ENCODE results near the gene OGT.

Gene OGT

DNA sequence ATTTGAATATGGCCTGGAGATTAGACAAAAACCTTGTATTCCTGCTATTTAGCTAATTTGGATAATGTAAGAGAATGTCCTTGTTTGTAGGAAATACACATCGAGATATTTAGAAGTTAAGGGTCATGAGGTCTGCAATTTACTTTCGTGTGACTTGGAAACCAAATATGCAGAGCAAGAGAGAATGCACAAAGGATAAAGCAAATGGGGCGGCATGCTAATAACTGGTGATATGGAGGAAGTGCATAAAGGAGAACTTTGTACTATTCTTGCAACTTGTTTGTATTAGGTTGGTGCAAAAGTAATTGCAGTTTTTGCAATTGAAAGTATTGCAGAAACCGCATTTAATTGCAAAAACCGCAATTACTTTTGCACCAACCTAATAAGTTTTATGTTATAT is 92.6 kb downstream of the OGT start:
- no peak overlapping the region for H3K4me3 ChIP-seq (ENCODE audit: low read depth, low read length)
- no peak for DNase-seq (ENCODE audit: low read depth)
- in situ Hi-C loops (cut with HindIII; ENCODE audit: low sequenced_read_pairs): no loop called here
- TF ChIP-seq, protein P1, sequence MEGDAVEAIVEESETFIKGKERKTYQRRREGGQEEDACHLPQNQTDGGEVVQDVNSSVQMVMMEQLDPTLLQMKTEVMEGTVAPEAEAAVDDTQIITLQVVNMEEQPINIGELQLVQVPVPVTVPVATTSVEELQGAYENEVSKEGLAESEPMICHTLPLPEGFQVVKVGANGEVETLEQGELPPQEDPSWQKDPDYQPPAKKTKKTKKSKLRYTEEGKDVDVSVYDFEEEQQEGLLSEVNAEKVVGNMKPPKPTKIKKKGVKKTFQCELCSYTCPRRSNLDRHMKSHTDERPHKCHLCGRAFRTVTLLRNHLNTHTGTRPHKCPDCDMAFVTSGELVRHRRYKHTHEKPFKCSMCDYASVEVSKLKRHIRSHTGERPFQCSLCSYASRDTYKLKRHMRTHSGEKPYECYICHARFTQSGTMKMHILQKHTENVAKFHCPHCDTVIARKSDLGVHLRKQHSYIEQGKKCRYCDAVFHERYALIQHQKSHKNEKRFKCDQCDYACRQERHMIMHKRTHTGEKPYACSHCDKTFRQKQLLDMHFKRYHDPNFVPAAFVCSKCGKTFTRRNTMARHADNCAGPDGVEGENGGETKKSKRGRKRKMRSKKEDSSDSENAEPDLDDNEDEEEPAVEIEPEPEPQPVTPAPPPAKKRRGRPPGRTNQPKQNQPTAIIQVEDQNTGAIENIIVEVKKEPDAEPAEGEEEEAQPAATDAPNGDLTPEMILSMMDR (IDR thresholded peaks at IDR 0.05; ENCODE audit: low read depth, low read length, missing control alignments): no peak
